Right ventricle myocardium inferior (tissue), 1 donor: Measurements from ENCODE around the gene KCNQ5. TPM values are rescaled to one million over a fixed set of nuclear protein-coding genes. Genes with fewer than 3 reads are reported as not detected.
A peak's percentile ranks its signal among the peaks of the same experiment; 100 is the strongest.
"Not testable (repeated sequence)": the region's sequence is repeated elsewhere in the genome, so short reads cannot be mapped to it uniquely, and the experiment has no call there.

Experiments used
- ATAC-seq: fragments of 200-7000 bp; cut with Tn5 transposase; one replicate; pipeline ENCODE4 v1.9.1; 2020; ENCODE audit warnings: mild to moderate bottlenecking, moderate library complexity
- DNase-seq: peaks from one replicate; pipeline ENCODE4 v3.0.0; 2021; ENCODE audit errors: missing footprints
- intact Hi-C: fragments of 100-400 bp; cut with DNase I; formaldehyde crosslinking; loops from one replicate; pipeline ENCODE4 v1.11.0; 2022
- total RNA-seq: library from RNA; stranded (reverse); fragmentation: NEBNext Ultra II Directional; extraction: Animal tissue kit (Norgen Biotek cat#: 25700); gene quantifications from one replicate; pipeline ENCODE4 v1.2.1, GENCODE V29; 2021
- donor health status: DM: no; HTN: yes; CAD: no; lungs with severe emphysema.

KCNQ5 gene
- total RNA-seq, 1 donor from 2014 or later = not detected

DNA sequence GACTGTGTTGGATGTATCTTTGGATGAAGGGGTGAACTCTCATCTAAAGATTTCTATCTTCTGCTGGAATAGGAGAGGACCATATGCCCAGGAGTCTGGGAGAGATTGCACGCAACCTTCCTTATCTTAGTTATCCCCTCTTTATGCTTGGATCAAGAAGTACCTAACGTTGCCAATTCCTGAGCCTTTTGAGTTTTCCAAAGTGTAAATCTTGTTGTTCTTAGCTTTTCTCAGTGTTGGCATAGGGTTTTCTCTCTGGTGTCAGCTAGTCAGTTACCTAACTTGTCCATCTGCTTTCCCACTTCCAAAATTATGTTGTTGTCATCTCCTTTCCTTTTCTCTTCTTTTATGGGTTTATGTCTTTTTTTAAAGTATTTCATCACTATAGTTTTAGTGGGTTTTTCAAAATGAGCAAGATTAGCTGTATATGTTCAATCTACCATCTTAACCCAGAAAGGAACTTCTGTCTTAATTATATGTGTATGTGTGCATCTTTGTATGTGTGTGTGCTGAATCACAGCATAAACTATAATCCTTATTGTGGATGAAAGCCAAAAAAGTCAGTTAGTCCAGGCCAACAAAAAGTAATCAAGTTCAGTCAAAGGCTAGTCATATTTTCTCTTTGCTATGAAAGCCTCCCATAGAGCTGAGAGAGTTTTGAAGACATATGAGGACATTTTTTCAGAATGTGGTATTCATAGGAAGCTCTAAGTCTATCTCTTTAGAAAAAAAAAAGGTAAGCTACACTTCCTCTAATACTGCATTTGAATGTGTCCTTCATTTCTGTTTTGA, 531.3 kb downstream of the KCNQ5 start:
- ATAC-seq (no peak), DNase-seq (no peak)
- intact Hi-C loops = no loop called here

DNA sequence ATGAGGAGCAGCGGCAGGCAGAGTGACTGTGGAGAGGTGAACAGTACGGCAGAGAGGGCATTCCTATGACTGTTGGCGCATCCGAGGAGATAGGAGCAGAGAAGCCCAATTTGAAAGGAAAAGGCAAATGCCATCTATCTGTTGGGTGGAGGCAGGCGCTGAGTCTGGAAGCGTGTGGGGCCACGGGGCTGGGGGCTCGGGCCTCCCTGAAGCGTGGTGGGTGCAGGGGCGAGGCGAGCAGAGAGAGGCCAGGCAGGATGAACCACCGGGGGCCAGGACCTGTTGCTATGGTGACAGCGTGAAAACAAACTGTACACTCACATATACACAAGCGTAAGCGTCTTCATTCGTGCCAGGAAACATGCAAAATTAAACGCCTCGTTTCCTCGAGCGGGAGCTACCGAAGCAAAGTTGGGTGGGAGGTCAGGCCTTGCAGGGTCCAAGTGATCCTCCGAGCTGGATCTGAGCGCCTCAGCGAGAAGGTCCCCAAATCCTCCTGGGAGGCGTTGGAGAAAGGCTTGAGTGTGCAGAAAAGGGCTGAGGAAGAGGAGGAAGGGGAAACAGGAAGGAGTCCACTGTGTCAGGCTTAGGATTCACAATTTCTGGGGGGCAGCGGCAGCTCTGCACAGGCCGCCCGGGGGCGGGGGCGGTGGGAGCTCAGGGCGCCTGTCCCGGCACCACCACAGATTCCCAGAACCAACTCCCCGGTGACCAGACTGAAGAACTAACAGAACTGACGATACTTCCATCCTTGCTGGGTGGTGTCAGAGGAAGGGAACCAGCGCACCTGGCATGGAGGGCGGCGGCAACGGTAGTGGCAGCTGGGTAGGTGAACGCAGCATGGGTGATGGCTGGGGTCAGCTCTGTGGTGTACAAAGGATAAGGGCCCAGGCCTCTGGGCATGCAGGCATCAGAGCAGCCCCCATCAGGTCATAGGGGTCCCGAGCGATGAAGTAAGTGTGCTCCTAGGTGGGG, 535.2 kb downstream of the KCNQ5 start:
- ATAC-seq (no peak), DNase-seq (no peak)
- intact Hi-C loops = no loop called here

DNA sequence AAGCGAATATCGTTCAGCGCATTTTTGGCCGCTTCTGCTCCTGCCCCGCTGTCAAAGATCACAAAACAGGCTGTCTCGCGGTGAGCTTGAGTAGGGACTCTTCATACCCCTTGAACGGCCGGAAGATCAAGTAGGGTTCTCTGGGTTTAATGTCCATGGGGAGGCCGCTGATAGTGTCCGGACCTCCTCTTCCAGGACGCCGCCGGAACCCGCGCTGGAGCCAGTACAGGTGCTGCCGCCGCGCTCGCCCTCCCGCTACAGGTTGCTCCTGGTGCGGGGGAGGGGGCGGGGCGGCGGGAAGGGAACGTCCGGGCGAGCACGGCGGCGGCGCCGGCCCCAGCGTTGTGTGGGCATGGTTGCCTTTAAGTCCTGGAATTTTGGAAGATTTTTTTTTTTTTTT, 536.0 kb downstream of the KCNQ5 start:
- ATAC-seq (no peak), DNase-seq (no peak)
- intact Hi-C loops = no loop called here

DNA sequence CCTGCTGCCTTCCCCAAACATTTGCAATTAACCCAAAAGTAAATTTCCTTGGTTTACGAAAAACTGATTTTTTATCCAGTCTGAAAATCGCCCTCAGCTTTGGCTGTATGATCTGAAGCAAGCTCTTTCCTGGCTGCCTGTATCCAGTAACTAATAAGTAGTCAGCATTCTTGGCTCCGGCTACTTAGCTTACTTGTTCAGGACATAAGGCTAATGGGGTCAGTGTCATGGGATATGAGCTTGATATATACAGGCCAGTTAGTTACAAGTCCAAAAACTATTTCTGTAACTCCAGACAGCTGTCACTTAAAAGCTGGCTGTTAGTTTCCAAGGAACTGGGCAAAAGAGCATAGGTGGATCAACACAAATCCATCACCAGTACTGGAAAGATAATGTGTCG, 547.2 kb downstream of the KCNQ5 start:
- ATAC-seq (peak; percentile 39), DNase-seq (no peak)
- intact Hi-C loops = no loop called here

DNA sequence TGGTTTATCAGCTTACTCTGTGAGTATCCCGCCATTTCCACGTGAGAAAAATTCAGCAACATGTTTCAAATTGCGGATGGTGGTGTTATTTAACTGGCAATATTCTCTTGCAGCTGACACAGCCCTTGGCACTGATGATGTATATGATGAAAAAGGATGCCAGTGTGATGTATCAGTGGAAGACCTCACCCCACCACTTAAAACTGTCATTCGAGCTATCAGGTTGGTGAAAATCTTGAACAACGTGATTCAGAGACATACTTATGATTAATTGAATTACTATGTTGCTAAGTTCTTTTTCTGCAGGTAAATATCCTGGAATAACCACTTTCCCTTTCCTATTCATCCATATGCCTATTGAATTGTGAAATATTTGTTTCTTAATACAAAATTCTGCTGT, 547.8 kb downstream of the KCNQ5 start:
- DNase-seq (no peak), ATAC-seq (no peak)
- intact Hi-C loops = no loop called here

DNA sequence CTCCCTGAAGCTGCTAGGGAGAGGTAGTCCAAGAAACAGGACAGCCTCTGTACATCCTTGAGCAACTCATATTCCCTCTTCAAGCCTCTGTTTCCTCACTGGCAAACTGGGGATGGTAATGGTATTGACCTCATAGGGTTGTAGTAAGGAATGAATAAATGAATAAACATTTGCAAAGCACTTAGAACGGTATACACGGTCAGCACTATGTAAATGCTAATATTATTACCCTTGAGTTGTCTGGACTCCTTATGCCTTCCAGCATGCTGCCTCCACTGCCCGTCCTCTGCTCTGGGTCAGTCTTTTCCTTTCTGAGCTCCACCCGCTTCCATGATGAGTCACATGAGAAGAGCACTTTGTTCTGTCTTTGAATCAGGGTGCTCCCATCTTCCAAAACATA, 552.8 kb downstream of the KCNQ5 start:
- intact Hi-C loops = no loop called here

DNA sequence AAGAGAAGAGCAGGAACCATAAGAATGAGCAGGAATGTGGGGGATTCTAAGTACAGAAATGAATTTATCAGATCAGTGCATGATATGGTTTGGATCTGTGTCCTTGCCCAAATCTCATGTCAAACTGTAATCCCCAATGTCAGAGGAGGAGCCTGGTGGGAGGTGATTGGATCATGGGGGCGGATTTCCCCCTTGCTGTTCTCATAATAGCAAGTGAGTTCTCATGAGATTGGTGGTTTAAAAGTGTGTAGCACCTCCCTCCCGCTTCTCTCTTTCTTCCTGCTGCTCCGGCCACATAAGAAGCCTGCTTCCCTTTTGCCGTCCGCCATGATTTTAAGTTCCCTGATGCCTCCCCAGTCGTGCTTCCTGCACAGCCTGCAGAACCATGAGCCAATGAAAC, 554.2 kb downstream of the KCNQ5 start:
- no peak for DNase-seq
- no peak for ATAC-seq
- intact Hi-C loops = no loop called here

More for the DNA sequence above, 552.8 kb downstream of the KCNQ5 start:
- DNase-seq (no peak), ATAC-seq (no peak)

DNA sequence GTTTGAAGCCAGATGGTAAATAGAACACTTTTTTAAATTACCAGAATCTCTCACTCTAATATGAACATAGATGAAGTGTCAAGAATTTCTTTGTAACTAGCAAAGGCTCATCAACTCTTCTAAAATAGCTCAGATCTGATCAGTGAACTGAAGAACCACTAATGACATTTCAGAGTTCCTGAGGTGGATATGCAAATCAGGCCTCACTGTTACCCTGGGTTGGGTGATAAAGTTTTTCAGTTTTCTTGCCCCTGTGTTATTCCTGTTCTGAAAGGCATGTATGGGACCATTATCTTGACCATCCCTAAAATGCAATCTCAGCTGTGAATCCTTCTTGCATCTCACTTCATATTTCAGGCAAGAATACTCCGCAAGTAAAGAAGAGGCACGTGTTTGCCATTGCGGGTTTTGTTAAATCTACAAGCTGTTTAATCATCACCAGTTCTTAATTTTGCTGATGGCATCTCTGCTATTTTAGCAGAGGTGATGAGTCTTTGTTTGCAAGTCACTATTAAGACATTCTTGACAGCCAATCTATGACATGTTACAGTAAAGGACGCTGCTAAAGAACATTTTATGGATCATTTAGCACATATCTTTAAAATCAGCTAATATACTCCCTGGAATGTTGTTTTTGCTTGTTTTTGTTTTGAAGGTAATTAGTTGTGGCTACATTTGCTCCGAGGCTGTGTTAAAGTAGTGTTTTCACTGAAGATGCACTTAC, 555.5 kb downstream of the KCNQ5 start:
- intact Hi-C loops = no loop called here
- DNase-seq (no peak), ATAC-seq (no peak)

DNA sequence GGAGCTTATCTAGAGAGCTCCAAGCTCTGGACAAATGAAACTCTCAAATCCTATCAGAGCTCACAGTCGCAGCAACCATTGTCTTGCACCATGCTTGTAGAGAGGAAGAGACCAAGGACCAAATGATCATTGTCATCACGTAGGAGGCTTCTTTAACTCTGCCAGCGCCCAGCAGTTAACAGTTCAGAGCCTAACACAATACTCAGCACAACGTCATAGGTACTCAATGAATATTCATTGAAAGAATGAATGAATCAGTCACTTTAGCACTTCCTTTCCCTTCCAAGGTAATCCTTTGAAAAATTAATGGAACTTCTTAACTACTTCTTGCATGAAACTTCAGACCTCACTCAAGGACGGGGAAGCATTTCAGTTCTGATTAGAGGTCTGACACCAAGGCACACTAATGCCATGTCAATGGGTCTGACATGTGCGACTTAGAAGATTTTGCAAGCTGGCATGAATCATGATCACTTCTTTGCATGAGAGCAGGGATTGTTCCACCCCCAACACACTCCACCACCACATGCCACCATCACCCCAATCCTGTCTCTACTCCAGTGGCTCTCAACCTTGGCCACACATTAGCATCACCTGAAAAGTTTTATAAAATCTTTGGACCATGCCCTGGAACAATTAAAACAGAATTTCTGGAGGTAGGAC, 558.3 kb downstream of the KCNQ5 start:
- ATAC-seq (no peak), DNase-seq (no peak)
- intact Hi-C loops = no loop called here

DNA sequence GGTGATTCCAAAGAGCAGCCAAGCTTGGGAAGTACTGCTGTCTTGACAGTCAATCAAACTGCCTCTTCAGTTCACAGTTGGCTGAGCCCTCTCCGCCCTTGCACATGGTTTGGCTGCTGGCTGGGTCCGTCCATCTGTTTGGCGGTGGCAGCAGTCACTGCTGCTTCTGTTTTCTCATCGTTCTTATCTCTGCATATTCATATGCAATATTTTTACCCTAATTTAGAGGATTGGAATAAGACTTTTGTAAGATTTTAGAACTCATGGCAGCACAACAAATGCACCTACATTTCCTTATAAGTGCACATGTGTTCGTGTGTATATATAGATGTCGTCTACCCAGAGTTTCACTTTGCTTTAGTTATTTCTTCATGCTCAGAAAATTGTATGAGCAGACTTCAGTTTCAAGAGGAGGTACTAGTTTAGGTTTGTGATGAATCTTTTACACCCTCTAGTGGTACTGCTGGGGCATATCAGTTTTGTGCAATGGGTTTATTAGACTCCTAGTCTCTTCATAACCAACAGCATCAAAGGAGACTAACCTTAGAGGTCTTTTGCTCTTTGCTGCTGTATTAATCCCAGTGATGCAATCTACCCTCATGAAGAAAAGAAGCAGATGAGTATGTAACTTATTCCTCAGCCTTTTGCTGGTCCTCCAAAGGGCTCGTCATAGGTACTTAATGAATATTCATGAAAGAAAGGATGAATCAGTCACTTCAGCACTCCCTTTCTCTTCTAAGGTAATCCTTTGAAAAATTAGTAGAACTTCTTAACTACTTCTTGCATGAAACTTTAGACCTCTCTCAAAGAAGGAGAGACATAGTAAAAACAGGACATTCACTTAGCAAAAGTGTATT, 559.1 kb downstream of the KCNQ5 start:
- intact Hi-C loops = no loop called here
- ATAC-seq (peak; percentile 59), DNase-seq (no peak)

DNA sequence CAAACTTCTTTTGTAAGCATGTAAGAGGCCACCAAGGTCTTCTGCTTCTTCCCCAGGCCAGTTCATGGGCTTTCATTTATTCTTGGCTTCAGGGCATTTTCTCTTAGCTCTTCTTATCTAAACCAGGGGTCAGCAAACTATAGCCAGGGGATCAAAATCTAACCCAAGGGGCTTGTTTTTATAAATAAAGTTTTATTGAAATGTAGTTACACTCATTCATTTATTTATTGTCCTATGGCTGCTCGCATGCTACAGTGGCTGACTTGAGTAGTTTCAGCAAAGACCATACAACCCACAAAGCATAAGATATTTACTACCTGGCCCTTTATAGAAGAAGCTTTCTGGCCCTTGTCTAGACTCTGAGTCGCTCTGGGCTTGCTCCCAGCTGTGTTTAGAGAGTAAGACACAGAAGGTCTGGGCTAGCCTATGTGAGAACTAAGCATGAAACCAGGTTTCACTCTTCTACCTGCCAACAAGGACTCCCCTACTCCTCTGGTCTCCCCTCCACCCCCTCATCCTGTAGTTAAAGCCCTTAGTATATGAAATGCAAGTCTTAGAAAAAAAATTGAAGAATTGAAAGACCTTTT, 560.2 kb downstream of the KCNQ5 start:
- intact Hi-C loops = no loop called here
- no peak for ATAC-seq
- DNase-seq = no peak

DNA sequence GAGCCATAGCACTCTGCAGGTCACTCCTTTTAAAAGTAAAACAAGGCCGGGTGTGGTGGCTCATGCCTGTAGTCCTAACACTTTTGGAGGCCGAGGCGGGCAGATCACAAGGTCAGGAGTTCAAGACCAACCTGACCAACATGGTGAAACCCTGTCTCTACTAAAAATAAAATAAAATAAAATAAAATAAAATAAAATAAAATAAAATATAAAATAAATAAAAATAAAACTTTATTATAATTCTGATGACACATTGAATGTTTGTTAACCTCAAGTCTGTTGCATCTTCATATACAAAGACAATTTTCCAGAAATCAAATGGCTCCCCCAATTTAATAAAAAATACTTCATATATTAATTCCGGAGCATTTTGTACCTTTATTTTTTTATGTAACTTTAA, 571.4 kb downstream of the KCNQ5 start:
- ATAC-seq, DNase-seq, intact Hi-C loops: not testable (repeated sequence)

DNA sequence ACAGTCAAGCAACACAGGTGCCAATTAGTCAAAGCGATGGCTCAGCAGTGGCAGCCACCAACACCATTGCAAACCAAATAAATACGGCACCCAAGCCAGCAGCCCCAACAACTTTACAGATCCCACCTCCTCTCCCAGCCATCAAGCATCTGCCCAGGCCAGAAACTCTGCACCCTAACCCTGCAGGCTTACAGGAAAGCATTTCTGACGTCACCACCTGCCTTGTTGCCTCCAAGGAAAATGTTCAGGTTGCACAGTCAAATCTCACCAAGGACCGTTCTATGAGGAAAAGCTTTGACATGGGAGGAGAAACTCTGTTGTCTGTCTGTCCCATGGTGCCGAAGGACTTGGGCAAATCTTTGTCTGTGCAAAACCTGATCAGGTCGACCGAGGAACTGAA, 572.9 kb downstream of the KCNQ5 start:
- intact Hi-C loops = no loop called here
- DNase-seq = no peak
- no peak for ATAC-seq

DNA sequence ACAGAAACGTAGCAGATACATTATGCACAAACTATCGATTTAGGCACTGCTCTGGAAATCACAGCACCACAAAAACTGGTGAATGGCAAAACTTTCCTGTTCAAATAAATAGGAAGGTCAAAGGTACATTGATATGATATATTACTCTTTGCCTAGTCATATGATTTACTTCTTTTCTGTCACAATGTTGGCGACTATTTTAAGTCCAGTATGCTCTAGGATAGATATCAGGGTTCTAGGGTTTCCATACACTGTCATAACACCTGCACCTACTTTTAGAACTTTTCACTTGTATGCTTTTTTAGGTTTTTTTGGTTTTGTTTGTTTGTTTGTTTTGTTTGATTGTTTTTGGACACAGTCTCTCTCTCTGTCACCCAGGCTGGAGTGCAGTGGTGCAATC, 578.4 kb downstream of the KCNQ5 start:
- ATAC-seq (no peak), DNase-seq (no peak)
- intact Hi-C loops = no loop called here

DNA sequence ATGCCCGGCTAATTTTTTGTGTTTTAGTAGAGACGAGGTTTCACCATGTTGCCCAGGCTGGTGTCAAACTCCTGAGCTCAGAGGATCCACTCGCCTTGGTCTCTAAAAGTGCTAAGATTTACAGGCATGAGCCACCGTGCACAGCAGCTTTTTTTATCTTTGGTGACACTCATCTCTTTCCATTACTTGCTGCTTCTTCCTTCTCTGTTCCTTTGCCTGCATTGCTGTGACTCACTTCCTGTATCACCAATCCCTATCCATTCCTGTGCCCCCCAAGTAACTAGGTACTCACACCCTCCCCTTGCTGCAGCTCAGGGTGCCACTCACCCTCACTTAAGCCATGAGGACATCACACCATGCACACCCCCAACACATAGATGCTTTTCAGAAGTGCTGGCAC, 578.9 kb downstream of the KCNQ5 start:
- intact Hi-C loops = no loop called here
- ATAC-seq (no peak), DNase-seq (no peak)

DNA sequence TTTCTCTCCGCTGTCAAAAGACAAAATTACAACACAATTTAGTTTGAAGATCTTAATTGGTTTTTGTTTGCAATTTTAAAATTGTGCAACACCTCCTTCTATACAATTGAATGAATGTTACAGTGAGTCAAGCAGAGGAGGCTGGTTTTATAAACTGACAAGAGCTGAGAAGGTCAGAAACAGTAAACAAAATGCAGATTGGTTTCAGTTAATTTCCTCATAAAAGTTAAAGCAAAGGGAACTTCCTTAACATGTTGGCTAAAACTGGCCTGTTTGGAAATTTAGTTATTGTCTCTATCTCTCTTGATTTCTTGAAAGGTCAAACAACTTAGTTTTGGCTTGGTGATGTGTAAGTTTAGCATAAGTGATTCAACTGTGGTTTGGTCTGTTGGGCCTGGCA, 581.2 kb downstream of the KCNQ5 start:
- no peak for ATAC-seq
- DNase-seq = no peak
- intact Hi-C loops = no loop called here

DNA sequence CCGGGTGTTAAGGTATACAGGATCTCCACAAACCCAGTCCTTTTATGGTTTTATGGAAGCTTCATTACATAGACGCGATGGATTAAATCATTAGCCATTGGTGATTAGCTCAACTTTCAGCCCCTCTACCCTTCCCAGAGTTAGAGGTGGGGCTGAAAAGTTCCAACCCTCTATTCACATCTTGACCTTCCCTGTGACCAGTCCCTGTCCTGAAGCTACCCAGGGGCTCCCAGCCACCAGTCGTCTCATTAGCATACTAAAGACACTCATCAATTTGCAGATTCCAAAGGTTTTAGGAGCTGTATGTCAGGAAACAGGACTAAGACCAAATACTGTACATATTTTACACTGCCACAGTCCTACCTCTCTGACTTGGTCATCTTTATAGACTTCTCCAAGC, 582.4 kb downstream of the KCNQ5 start:
- DNase-seq (no peak), ATAC-seq (no peak)
- intact Hi-C loops = no loop called here
